ENCODE measurements around the gene GNG8. TPM values are rescaled to one million over a fixed set of nuclear protein-coding genes. Genes with fewer than 3 reads are reported as not detected.

GNG8 gene
- total RNA-seq, 1 donor from 2014 or later = not detected

DNA sequence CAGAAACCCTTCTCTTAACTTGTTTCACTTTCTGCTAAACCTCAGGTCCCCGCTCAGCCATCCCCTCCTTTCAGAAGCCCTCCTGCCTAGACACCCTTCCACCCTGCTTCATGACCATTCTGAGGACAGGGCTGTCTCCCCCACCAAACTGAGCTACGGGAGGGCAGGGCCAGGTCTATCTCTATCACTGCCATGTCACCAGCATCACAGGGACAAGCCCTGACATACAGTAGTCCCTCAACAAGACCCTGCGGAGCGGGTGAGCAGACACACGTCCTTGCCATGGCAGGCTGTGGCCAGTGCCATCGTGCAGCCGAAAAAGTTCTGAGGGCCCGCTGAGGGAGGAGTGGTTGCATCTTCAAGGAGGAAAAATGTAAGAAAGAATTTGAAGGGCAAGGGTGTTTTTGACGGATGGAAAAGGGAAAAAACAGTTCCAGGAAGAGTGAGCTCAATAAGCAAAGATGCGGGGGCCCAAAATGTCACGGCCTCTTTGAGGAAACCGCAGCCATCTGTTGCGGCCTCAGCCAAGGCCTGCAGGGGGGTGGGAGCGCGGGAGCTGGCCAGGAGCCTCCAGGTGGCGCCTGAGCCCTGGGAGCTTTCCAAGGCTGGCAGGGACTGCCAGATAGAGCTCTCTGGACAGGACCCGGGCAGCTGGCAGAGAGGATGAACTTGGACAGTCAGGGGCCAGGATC, 19.2 kb downstream of the GNG8 start:
- DNase-seq = peak; percentile 86

DNA sequence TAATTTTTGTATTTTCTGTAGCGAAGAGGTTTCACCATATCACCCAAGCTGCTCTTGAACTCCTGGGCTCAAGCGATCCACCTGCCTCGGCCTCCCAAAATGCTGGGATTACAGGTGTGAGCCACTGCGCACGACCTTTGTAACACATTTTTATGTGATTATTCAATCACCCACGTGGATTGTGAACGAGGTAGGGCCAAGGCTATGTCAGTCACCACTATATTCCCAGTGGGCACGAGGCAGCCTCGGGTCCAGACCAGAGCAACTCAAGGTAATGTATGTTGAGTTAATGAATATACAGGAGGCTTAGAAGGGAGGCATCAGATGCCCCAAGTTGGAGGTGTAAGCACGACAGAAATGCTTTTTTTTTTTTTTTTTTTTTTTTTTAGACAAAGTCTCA, 20.0 kb downstream of the GNG8 start:
- DNase-seq = no peak

DNA sequence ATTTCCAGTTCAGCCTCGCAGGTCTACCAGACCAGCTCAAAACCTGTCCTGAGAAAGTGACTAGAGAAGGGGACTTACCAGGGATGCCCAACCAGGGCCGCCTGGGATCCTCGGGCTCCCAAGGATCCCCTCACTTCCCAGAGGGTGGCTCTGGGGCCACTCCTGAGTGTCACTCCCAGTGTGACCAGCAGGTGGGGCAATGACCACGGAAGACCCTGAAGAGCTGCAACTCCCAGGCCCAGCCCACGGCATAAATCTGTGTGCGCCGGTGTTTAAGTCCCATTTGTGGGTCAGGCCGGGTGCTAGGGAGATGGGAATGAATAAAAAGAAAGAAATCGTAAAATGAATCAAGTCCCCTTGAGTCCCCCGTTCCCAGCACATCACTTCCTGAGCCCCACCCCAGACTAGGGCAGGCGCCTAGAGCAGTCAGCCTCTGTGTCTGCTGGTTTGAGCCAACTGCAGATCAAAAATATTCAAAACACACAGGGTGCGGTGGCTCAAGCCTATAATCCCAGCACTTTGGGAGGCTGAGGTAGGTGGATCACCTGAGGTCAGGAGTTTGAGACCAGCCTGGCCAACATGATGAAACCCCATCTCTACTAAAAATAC, 21.8 kb downstream of the GNG8 start:
- peak; percentile 91 for DNase-seq

DNA sequence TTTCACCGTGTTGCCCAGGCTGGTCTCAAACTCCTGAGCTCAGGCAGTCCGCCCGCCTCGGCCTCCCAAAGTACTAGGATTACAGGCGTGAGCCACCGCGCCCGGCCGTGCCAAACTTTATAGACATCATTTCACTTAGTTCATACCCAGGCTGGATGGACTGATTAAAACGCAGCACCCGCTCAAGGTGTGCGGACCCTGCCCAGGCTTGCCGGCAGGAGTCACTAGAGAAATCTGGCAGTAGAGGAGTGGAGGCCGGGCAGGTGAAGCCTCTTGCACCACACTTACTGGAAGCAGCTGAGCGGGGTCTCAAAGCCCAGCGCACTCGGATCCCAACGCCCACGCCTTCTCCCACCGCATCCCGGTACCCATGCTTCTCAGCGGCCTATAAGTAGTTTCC, 22.5 kb downstream of the GNG8 start:
- DNase-seq = no peak

DNA sequence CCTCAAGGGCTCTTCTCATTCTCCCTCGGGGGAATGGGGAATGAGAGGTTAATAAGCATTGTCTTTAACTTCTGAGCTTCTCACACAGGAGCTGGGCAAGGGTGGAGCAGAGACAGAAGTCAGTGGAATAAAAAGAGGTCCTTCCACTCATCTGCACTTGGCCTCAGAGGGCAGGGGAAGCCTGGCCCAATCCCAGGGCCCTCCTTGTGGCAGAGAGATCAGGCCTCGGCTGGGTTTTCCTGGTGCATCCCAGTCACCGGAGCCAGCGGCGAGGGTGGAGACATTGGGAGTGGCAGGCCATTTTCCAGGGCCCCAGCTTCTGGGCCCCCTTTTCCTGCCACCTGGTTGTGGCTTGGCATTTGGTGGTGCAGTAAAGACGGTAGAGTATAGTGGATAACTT, 24.2 kb downstream of the GNG8 start:
- no peak for DNase-seq

DNA sequence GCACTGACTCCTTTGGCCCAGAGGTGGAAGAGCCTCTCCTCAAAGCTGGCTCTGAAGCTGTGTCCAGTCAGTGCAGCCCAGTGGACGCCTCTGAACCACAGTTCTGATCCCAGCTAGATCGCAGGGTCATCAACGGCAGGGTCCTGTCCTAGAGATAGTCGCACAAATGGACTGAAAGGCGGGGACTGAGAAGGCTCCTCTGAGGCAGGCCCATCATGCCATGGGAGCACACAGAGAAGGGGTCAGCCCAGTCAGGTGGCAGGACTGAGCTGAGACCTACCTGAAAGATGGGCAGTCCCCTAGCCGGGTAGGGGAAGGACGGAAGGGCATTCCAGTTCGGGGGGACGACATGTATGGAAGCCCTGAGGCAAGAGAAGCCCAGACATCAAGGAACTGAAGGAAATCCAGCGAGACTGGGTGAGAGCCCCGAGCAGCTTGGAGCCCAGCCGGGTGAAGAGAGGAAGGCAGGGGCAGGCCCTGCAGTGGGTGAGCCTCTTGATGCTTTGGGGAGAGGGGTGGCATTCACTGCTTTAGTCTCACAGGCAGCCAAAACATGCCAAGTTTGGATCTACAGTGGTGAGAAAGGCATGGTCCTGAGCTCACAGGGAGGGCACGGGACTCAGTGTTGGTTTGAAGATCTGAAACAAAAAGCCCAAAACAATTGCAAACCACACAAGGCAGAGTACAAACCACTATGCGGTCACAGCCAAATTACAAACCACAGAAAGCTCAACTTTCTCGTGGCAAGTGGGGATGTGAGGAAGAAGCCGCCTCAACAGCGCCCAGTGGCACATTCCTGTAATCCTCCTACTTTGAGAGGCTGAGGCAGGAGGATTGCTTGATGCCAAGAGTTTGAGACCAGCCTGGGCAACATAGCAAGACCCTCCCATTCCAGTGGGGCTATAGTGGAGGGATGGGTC, 24.9 kb downstream of the GNG8 start:
- no peak for DNase-seq

DNA sequence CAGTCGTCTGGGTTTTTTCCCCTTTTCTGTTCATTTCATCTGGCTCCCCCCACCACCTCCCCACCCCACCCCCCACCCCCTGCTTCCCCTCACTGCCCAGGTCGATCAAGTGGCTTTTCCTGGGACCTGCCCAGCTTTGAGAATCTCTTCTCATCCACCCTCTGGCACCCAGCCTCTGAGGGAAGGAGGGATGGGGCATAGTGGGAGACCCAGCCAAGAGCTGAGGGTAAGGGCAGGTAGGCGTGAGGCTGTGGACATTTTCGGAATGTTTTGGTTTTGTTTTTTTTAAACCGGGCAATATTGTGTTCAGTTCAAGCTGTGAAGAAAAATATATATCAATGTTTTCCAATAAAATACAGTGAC, 25.6 kb downstream of the GNG8 start:
- DNase-seq = no peak

DNA sequence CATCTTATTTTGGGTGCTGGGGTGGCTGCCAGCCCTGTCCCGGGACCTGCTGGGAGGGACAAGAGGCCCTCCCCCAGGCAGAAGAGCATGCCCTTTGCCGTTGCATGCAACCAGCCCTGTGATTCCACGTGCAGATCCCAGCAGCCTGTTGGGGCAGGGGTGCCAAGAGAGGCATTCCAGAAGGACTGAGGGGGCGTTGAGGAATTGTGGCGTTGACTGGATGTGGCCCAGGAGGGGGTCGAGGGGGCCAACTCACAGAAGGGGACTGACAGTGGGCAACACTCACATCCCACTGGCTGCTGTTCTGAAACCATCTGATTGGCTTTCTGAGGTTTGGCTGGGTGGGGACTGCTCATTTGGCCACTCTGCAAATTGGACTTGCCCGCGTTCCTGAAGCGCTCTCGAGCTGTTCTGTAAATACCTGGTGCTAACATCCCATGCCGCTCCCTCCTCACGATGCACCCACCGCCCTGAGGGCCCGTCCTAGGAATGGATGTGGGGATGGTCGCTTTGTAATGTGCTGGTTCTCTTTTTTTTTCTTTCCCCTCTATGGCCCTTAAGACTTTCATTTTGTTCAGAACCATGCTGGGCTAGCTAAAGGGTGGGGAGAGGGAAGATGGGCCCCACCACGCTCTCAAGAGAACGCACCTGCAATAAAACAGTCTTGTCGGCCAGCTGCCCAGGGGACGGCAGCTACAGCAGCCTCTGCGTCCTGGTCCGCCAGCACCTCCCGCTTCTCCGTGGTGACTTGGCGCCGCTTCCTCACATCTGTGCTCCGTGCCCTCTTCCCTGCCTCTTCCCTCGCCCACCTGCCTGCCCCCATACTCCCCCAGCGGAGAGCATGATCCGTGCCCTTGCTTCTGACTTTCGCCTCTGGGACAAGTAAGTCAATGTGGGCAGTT, 26.2 kb downstream of the GNG8 start:
- DNase-seq = no peak

DNA sequence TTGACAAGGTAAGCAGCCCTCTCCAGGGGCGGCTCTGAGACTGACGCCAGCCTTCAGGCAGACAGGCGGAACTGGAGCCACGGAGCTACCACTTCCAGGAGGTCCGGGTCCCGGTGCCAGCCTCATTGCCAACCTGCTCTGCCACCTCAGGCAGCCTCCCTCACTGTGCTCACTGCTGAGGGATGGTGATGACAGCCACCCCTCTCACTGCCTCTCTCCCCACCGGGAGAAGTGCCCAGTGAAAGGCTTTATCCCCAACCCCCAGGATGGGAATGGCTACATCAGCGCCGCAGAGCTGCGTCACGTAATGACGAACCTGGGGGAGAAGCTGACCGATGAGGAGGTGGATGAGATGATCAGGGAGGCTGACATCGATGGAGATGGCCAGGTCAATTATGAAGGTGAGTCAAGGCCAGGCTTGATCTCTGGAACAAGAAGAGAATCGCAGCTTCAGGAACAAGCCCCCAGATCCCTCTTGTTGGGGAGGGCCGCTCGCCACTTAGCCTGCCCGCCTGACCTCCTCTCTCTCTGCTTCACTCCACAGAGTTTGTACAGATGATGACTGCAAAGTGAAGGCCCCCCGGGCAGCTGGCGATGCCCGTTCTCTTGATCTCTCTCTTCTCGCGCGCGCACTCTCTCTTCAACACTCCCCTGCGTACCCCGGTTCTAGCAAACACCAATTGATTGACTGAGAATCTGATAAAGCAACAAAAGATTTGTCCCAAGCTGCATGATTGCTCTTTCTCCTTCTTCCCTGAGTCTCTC, 27.2 kb downstream of the GNG8 start:
- DNase-seq = no peak

DNA sequence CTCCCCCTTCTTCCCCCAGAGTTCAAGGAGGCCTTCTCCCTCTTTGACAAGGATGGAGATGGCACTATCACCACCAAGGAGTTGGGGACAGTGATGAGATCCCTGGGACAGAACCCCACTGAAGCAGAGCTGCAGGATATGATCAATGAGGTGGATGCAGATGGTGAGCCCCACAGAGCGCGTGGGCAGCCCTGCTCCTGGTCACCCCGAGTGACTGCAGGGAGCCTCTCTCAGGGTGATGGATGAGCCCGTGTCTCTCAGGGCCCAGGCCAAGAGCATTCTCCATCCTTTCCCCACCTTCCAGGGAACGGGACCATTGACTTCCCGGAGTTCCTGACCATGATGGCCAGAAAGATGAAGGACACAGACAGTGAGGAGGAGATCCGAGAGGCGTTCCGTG, 27.8 kb downstream of the GNG8 start:
- no peak for DNase-seq

DNA sequence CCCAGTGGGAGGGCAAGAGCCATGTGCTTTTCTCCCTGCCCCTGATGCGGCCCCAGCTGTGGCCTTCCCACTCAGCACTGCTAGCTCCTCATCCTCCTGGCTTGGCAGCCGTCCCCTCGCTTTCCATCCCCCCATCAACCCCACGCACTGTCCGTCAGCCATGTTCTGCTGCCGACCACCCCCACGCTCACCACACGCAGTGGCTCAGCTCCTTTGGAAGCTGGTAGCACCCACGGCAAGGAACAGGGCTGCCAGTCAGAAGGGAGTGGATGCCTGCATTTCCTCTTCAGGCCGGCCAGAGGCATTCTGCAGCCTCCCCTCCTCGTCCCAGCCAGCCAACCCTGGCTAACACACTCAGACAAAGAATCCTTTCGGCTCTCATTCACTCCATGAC, 28.6 kb downstream of the GNG8 start:
- no peak for DNase-seq

DNA sequence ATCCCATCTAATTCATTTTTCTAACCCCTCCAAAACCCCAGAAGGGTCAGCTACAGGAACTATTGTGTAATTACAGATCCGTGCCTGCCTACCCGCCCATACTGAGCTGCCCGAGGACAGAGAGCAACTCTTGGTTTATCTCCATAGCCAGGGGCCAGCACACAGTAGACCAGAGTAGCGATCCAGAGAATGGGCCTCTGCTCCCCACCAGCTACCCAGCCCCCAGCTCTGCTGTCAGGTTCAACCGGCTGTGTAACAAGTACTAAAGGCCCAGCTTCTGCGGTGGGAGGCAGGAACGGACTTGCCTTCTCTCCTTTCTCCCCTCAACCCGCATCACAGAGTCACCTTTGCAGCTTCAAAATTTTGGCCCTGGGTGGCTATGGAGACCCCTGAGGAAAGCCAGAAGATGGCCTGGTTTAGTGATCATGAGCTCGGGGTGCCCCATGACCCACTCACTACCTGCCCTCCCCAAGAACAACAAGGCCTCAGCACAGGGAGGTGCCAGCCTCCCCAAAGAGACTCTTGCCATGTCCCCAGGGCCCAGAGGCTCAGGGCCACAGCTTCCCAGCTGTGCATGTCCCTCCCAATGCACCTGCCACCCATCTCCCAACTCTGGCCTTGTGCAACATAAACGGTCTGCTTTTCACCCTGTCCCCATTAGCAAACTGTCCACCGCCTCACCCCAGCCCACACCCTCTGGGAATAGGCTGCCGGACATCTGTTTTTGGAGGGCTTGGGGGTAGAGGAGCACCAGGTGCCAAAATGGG, 29.1 kb downstream of the GNG8 start:
- DNase-seq = no peak

DNA sequence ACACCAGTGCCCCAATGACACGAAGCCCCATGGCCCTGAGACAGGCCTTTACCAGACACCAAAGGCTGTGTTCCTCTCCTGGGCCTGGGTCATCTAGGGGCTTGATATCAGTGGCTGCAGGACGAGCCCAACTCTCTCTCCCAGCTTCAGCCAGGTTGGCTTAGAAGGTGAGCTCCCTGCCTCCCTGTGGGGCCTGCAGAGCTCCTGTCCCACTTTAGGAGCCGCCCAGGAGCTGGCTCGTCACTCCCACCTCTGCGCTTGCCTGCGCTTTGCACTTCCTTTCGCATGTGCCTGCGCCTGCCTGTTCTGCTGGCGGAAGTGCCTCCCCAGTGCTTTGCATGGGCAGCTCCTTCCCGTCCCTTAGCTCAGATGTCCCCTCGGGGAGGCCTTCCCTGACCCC, 30.0 kb downstream of the GNG8 start:
- no peak for DNase-seq

DNA sequence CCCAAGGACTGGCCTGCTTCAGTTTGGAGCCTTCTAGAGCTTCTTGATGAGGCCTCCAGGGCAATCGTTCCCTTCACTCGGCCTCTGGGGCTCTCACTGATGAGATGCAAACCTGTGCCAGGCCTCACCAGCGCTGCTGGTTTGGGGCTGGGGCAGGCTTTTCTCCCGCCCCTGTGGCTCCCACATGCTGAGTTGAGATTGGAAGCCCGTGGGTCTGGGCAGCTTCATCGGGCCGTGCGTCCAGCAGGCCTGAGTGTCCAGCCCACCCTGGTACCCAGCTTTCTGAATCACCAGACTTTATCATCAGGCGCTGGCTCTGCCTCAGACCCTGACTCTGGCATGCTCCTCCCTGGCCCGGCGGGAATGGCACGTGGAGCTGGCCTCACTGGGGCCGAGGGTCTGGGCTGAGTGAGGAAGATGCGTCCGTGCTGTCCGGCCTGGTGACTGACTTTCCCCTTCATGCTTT, 30.6 kb downstream of the GNG8 start:
- DNase-seq = no peak

DNA sequence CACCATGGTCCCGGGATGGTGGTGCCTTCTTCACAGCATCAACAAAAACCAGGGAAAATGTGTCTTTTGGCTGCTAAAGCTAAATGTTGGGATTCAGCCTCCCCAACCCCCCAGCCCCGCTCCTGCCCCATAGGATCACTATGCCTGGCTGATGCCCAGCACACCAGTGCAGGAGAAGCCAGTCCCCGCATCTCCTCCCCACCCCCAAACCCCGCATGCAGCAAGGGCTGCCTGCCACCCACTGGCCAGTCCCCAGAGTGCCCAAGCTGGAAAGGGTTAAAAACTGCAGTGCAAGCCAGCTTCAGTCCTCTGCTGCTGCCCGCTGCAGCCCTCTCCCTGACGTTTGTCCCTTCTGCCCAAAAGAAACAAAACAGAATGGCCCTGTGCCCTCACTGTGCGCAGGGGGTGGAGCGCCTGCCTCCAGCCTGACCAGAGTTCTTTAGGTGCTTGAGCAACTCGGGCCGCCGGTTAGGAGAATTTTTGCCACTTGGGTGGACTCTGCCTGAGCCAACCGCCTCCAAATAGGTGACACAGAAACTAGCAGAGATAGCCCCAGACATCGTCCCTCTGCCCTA, 31.1 kb downstream of the GNG8 start:
- DNase-seq = no peak

DNA sequence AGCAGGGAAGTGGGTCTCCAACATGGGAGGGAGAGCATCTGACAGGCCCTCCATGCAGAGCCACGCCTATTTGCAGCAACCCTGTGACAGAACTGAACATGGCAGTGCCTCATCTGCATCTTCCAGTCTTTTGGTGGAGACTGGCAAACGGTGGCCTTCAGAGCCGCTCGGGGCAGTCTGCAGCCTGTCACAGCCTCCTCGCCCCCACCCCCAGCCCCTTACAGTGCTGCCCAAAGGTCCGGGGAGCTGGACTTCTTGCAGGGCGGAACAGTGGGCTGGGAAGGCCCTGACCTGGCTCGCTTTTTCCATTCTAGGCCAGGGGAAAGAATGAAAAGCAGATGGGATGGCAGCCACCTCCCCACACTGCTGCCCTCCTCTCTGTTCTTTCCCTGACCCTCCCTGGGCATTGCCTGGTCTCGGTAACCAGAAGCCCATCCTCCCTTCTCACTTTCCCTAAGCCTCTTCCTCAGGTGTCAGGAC, 32.2 kb downstream of the GNG8 start:
- DNase-seq = no peak

DNA sequence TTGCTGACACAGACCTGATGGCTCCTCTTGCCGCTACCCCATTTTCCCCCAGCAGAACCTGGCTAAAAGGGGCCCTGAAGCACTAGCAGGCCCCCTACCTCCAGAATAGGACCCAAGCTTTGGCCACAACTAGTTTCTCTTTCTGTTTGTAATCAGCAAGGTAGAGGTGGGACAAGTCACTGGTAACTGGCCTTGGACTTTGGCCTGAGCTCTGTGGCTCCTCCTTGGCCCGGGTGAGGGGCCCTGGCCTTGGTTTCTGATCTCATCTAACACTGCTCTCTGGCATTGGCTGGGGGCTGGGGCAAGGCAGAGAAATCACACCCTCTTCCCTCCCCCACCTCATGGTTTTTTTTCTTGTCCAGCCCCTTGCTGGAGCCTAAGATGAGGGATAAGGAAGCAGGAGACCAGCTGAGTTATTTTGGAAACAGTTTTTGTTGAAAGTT, 32.8 kb downstream of the GNG8 start:
- DNase-seq = no peak

DNA sequence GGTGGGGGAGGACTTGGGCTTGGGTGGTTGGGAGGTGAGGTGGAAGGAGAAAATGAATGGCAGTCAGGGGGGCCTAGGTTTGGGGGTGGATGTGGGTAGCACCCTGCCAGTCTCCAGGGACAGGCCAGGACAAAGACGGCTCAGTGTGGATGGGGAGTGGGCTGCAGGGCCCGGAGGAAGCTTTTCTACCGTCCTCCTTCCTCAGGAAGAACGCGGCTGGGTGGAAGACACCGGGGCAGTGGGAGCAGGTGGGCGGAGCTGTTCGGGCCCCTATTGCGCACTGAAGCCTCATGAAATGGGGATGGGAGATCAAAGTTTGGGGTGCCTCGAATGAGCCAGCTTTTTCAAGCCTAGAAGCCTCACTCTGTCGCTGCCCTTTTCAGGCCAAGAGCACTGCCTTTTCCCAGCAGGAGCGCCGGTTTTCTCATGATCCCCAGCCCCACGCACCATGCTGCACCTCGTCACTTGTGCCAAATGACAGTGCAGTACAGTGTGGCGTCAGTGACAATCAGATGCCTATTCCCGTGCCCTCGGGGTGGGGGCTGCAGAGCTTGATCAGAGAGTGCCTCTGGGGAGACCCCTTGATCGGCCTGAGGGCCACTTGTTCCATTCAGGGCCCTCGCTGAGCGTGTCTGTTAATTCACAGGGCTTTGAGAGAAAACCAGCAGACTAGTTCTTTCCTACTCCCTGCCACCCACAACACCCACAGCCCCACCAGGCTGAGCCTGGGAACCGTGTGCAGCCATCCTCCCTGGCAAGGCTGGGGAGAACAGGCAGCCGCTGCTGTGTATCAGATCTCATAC, 33.4 kb downstream of the GNG8 start:
- DNase-seq = no peak

Measured in dermis blood vessel endothelial cell (primary cell).